Keratinocyte (primary cell): ENCODE results near the gene ARMC5.

Experiments
- CTCF ChIP-seq, 3 experiments: IDR thresholded peaks in 1 of 3; conservative IDR thresholded peaks in 1 of 3; optimal IDR thresholded peaks in 1 of 3; 2 replicates in 2 of 3; 3 replicates in 1 of 3; pipeline versions ENCODE3 to v1.5.1; 2011; ENCODE audit warnings: low read length in 3 of 3, mild to moderate bottlenecking in 3 of 3, moderate library complexity in 2 of 3, control low read depth in 1 of 3, inconsistent platforms in 1 of 3; ENCODE audit not compliant: insufficient read depth in 2 of 3; ENCODE audit errors: extremely low read depth in 1 of 3
- EZH2 ChIP-seq: IDR thresholded peaks from one replicate; pipeline ENCODE4 v1.6.1; 2012; ENCODE audit warnings: inconsistent platforms, mild to moderate bottlenecking, low read length, moderate library complexity

GRCh38 chr16:31435341-31436220 is 23.7 kb upstream of the ARMC5 start:
- TF ChIP-seq CTCF (optimal IDR thresholded peaks at IDR 0.05 in 1 of 3, IDR thresholded peaks at IDR 0.05 in 1 of 3, conservative IDR thresholded peaks at IDR 0.05 in 1 of 3; ENCODE audit: extremely low read depth in 1 of 3, insufficient read depth in 2 of 3, low read length in 3 of 3) (no peak), EZH2 (no peak)
